IMR-90 (cell line): ENCODE measurements around the gene CYB5R4.
A peak's percentile ranks its signal among the peaks of the same experiment; 100 is the strongest.

Experiments used
- BHLHE40 ChIP-seq: fragments of 150-350 bp; IDR thresholded peaks from 2 replicates; pipeline ENCODE4 v1.6.1; 2016; ENCODE audit warnings: mild to moderate bottlenecking, low read depth, low read length
- CEBPB ChIP-seq: IDR thresholded peaks from 2 replicates; pipeline ENCODE4 v1.6.1; 2012; ENCODE audit warnings: low read depth, low read length, improper control_type of control experiment
- CHD1 ChIP-seq: IDR thresholded peaks from 2 replicates; pipeline ENCODE4 v1.6.1; 2012; ENCODE audit warnings: low read depth, low read length, improper control_type of control experiment
- FOS ChIP-seq: fragments of 150-350 bp; IDR thresholded peaks from 2 replicates; pipeline ENCODE4 v1.6.1; 2016; ENCODE audit warnings: low read depth, low read length
- MAFK ChIP-seq: IDR thresholded peaks from 2 replicates; pipeline ENCODE4 v1.6.1; 2012; ENCODE audit warnings: low read depth, low read length, improper control_type of control experiment
- MAZ ChIP-seq: IDR thresholded peaks from 2 replicates; pipeline ENCODE4 v1.6.1; 2012; ENCODE audit warnings: low read depth, mild to moderate bottlenecking, low read length, improper control_type of control experiment, moderate library complexity, borderline replicate concordance
- MXI1 ChIP-seq: IDR thresholded peaks from 2 replicates; pipeline ENCODE4 v1.6.1; 2012; ENCODE audit warnings: low read depth, mild to moderate bottlenecking, low read length, moderate library complexity, borderline replicate concordance
- POLR2A ChIP-seq: IDR thresholded peaks from 2 replicates; pipeline ENCODE4 v1.6.1; 2012; ENCODE audit warnings: mild to moderate bottlenecking, low read depth, low read length
- RAD21 ChIP-seq: IDR thresholded peaks from 2 replicates; pipeline ENCODE4 v1.6.1; 2012; ENCODE audit warnings: low read length, improper control_type of control experiment
- RFX5 ChIP-seq: IDR thresholded peaks from 2 replicates; pipeline ENCODE4 v1.8.0; 2012; ENCODE audit warnings: low read depth, mild to moderate bottlenecking, low read length, moderate library complexity
- SMC3 ChIP-seq: fragments of 150-350 bp; IDR thresholded peaks from 2 replicates; pipeline ENCODE4 v1.6.1; 2016; ENCODE audit warnings: low read depth, mild to moderate bottlenecking, antibody characterized with exemption, low read length, moderate library complexity
- TF ChIP-seq, protein P1 (sequence below): conservative IDR thresholded peaks from 2 replicates; pipeline ENCODE4 v1.5.1; 2012; ENCODE audit warnings: mild to moderate bottlenecking, low read depth, low read length, improper control_type of control experiment
- TF ChIP-seq, protein P2 (sequence below): fragments of 150-350 bp; IDR thresholded peaks from 2 replicates; pipeline ENCODE4 v1.6.1; 2017; ENCODE audit warnings: mild to moderate bottlenecking, antibody characterized with exemption, low read length, low read depth
- TF ChIP-seq, protein P3 (sequence below): fragments of 150-350 bp; IDR thresholded peaks from 2 replicates; pipeline ENCODE4 v1.6.1; 2016; ENCODE audit warnings: low read depth, mild to moderate bottlenecking, low read length, moderate library complexity, borderline replicate concordance

DNA sequence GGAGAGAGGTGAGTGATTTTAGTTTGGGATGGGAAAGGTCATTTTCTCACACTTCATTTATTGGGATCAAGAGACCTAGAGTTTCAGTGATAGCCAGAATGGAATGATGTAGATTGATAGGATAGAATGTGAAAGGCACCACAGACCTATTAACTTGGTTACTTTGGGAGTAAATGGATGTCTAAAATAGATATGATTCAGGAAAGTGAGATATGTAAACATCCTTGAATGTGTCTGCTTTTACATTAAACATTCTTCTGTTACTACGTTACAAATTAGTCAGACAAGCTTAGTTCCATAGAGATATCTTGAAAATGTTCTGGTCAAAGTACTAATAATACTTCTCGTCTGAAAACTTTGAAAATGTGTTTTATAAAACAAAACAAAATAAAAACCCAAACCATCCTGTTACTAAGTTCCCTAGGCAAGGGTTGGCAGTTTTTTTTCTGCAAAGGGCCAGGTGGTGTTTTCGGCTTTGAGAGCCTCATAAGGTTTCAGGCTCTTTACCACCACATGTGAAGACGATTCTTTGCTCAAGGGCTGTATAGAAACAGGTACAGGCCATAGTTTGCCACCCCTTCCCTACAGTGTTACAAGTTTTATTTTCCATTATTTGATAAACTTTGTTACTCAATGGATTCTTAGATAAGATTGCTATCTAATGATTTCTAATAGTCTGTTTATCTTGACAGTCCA, 3.4 kb downstream of the CYB5R4 start:
- no peak for TF ChIP-seq RAD21
- TF ChIP-seq, protein P1, sequence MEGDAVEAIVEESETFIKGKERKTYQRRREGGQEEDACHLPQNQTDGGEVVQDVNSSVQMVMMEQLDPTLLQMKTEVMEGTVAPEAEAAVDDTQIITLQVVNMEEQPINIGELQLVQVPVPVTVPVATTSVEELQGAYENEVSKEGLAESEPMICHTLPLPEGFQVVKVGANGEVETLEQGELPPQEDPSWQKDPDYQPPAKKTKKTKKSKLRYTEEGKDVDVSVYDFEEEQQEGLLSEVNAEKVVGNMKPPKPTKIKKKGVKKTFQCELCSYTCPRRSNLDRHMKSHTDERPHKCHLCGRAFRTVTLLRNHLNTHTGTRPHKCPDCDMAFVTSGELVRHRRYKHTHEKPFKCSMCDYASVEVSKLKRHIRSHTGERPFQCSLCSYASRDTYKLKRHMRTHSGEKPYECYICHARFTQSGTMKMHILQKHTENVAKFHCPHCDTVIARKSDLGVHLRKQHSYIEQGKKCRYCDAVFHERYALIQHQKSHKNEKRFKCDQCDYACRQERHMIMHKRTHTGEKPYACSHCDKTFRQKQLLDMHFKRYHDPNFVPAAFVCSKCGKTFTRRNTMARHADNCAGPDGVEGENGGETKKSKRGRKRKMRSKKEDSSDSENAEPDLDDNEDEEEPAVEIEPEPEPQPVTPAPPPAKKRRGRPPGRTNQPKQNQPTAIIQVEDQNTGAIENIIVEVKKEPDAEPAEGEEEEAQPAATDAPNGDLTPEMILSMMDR = no peak
- no peak for TF ChIP-seq RFX5
- no peak for TF ChIP-seq MAZ
- TF ChIP-seq POLR2A = no peak
- TF ChIP-seq CHD1 = no peak
- TF ChIP-seq, protein P2, sequence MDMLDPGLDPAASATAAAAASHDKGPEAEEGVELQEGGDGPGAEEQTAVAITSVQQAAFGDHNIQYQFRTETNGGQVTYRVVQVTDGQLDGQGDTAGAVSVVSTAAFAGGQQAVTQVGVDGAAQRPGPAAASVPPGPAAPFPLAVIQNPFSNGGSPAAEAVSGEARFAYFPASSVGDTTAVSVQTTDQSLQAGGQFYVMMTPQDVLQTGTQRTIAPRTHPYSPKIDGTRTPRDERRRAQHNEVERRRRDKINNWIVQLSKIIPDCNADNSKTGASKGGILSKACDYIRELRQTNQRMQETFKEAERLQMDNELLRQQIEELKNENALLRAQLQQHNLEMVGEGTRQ = no peak
- TF ChIP-seq MXI1 = no peak
- no peak for TF ChIP-seq SMC3
- no peak for TF ChIP-seq MAFK
- TF ChIP-seq BHLHE40 = 0 out of 2 replicates have a peak, but pooled peaks have one; percentile 8
- no peak for TF ChIP-seq CEBPB
- no peak for TF ChIP-seq FOS
- TF ChIP-seq, protein P3, sequence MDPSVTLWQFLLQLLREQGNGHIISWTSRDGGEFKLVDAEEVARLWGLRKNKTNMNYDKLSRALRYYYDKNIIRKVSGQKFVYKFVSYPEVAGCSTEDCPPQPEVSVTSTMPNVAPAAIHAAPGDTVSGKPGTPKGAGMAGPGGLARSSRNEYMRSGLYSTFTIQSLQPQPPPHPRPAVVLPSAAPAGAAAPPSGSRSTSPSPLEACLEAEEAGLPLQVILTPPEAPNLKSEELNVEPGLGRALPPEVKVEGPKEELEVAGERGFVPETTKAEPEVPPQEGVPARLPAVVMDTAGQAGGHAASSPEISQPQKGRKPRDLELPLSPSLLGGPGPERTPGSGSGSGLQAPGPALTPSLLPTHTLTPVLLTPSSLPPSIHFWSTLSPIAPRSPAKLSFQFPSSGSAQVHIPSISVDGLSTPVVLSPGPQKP = no peak
